DMS114 treated with DMSO at 0.1 percent for 48 hours (cell line): ENCODE measurements around the gene C3orf38.
"Not testable (repeated sequence)": the region's sequence is repeated elsewhere in the genome, so short reads cannot be mapped to it uniquely, and the experiment has no call there.

Experiments
- DNase-seq: peaks from one replicate; lab custom pipeline; 2025; ENCODE audit not compliant: unreplicated experiment; lab: John Stamatoyannopoulos, UW

Gene C3orf38

DNA sequence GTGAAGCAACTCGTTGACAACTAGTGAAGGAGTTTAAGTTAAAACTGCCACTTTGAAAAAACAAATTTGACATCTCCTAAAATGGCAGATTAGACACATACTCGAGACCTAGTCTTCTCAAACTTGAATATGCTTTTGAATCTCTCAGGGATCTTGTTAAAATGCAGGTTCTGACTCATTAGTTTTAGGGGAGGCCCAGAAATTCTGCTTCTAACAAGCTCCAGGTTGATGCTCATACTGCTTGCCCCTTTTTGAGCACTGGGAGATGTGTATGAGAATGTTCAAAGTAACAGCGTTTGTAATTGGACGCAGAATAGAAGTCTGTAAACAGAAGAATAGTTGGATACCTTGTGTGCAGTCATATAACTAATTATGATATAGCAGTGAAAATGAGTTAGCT, 1.6 kb downstream of the C3orf38 start:
- DNase-seq, result no peak

DNA sequence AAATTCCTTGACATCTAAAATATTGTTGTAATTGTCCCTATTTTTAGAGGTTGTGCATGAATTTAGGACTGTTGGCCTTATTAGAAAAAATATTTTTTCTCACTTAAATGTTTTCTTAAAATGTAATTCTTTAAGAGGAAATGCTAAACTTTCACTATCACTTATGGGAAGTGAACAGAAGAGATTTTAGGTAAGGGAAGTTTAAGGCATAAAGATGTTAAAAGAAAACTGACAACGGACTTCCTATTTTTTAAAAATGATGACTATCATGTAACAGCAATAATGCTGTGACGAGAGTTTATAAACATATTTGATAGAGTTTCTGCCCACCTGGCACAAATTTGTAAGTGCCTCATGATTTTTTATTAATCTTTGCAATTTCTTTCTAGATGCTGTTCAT, 3.1 kb downstream of the C3orf38 start:
- no peak for DNase-seq

GRCh38 chr3:88166419-88166971, 16.7 kb downstream of the C3orf38 start:
- DNase-seq, result no peak

GRCh38 chr3:88167173-88167572, 17.4 kb downstream of the C3orf38 start:
- no peak for DNase-seq

DNA sequence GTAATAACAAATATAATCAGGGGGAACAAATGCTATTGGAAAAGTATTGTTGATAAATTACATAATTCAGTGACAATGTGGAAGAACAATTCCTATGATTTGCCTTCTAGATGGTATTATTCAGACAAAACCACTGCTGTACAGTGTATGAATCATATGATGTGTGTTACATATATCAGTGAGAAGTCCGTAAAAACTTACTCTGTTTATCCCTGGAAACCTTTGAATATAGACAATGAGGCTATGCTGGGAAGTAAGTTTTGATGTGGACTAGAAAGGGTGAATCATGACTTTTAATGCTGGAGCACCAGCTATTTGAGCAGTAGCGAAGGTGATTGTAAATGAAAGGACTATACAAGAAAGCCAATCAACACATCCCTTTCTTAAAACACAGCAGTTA, 17.9 kb downstream of the C3orf38 start:
- DNase-seq, result no peak

DNA sequence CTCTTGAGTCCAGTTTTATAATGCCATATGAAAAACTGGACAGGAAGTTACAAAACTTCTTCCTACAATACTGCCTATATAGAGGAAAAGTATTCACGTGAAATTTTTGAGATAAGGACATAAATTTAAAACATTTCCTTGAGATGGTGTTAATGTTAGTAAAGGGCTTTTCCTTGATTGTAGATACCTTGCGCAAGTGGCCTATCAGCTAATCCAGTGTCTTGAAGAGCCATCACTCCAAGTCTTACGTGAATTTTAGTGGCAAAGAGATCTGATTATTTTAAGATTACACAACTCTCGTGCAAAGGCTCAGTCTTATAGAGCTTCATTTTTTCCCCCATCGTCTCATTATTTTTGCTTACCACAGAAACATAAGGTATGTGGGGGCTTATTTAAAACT, 18.4 kb downstream of the C3orf38 start:
- no peak for DNase-seq

GRCh38 chr3:88180398-88180999, 30.7 kb downstream of the C3orf38 start:
- DNase-seq, result peak; percentile 84

GRCh38 chr3:88182165-88182918, 32.6 kb downstream of the C3orf38 start:
- not testable (repeated sequence) for DNase-seq

- DNase-seq, result peak; percentile 36
Observed at GRCh38 chr3:88188436-88188835, 38.7 kb downstream of the C3orf38 start.

GRCh38 chr3:88189361-88189810, 39.6 kb downstream of the C3orf38 start:
- peak; percentile 55 for DNase-seq

DNA sequence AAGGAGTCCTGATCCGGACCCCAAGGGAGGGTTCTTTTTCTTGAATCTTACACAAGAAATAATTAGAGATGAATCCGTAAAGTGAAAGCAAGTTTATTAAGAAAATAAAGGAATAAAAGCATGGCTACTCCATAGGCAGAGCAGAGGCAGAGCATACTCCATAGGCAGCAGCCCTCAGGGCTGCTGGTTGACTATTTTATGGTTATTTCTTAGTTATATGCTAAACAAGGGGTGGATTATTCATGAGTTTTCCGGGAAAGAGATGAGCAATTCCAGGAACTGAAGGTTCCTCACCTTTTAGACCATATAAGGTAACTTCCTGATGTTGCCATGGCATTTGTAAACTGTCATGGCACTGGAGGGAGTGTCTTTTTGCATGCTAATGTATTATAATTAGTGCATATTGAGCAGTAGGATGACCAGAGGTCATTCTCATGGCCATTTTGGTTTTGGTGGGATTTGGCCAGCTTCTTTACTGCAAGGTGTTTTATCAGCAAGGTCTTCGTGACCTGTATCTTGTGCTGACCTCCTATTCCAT, 42.2 kb downstream of the C3orf38 start:
- DNase-seq, result no peak

DNA sequence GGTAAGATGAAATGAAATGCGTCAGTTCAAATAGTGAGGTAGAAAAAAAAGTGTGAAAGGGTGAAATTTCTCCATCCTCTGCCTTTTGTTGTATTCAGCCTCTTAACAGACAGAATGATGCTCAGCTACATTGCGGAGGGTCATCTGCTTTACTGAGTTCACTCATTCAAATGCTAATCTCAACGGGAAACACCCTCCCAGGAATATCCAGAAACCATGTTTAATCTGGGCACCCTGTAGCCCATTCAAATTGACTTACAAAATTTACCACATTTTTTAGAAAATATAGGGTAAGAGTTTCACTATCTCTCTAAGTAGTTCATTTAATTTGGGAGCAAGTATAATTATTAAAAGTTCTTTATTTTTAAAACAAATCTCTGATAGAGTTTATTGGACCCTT, 42.9 kb downstream of the C3orf38 start:
- no peak for DNase-seq

DNA sequence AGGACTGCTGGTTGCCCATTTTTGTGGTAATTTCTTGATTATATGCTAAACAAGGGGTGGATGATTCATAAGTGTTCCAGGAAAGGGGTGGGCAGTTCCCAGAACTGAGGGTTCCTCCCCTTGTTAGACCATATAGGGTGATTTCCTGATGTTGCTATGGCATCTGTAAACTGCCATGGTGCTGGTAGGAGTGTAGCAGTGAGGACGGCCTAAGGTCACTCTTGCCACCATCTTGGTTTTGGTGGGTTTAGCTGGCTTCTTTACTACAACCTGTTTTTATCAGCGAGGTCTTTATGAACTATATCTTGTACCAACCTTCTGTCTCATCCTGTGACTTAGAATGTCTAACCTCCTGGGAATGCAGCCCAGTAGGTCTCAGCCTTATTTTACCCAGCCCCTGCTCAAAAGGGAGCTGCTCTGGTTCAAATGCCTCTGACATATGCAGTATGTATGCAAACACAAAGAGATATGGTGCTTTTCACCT, 46.2 kb downstream of the C3orf38 start:
- DNase-seq, result no peak

- no peak for DNase-seq
Observed at GRCh38 chr3:88198121-88198520, 48.4 kb downstream of the C3orf38 start.

DNA sequence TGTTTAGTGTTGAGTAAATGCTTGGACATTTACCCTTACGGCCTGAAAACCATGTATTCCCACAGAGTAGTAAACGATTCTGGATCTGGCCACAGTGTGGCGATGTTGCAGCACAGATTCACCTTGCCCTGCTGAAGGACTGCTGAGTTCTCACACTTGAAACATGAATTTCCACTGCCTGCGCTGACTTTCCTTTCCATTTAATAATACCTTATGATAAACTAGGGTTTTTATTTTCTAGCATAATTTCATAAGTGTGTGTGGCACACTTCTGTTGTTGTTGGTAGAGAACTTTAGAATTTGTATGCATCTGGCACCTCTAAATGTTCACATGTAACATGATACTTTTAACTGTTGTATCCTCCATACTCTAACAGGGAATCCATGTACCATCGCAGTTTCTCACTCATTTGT, 53.9 kb downstream of the C3orf38 start:
- peak; percentile 87 for DNase-seq
